ENCODE measurements around the gene KCNJ11.

GRCh38 chr11:17393472-17393871, 5.0 kb upstream of the KCNJ11 start:
- TF ChIP-seq POLR2A (IDR thresholded peaks at IDR 0.05; ENCODE audit: low read depth, low read length): no peak
- no peak for TF ChIP-seq POLR2AphosphoS5 (IDR thresholded peaks at IDR 0.05; ENCODE audit: low read depth, low read length)

Measured in GM12892 (cell line).